ENCODE results near the gene C19orf25.

DNA sequence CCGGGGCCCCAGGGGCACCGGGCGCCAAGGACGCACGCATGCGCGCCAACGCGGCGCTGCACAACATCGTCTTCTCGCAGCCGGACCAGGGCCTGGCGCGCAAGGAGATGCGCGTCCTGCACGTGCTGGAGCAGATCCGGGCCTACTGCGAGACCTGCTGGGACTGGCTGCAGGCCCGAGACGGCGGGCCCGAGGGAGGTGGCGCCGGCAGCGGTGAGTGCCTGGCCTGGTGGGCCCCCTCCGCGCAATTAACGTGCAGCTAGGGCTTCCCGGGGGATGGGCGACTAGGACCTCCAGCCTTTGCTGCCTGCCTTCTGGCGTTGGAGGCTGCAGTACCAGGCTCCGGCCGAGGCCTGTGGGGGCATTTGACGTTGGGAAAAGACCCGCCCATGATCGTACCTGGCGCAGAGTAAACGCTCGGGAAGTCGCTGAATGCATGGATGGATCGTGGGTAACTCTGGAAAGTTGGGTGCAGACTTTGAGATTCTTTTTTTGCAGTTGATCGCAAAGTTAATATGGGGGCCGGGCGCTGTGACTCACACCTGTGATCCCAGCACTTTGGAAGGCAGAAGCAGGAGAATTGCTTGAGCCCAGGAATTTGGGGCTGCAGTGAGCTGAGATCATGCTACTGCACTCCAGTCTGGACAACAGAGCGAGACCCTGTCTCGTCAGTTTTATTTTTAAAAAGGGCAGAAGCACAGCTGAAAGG, 21.8 kb downstream of the C19orf25 start:
- TF ChIP-seq EZH2 (IDR thresholded peaks at IDR 0.05) = no peak
- TF ChIP-seq POLR2AphosphoS5 (IDR thresholded peaks at IDR 0.05; ENCODE audit: borderline replicate concordance, low read depth, low read length) = no peak

Measured in SK-N-MC (cell line).